GM12874 (cell line): ENCODE data around the gene PGPEP1.

Source experiments
- TF ChIP-seq, protein P1 (sequence below): IDR thresholded peaks from 2 replicates; pipeline ENCODE4 v1.5.1; 2011; ENCODE audit warnings: low read depth, mild to moderate bottlenecking, control low read depth, low read length, moderate library complexity; ENCODE audit not compliant: insufficient read depth

The PGPEP1 gene

DNA sequence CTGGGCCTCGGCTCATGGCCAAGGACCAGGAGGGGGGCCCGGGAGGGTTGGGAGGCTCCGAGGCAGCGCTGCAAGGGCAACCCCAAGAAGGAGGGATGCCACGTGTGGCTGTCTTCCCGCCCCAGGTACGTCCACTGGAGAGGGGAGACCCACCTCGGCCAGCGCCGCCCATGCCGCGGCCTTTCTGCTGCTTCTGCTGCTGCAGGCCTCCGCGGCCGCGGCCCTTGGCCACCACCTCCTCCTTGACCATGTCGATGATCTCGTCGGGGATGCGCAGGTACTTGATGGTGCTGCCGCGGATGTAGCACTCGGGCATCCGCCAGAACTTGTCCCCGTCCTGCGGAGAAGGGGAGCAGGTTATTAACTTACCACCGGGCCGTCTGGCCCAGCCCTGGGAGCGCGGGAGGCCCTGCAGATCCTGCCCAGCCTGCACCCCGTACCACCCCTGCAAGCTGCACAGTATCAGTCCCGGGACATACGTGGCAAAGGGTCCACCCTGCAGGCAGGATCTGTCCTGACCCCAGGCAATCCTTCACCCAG lies 30.8 kb upstream of the PGPEP1 start:
- TF ChIP-seq, protein P1, sequence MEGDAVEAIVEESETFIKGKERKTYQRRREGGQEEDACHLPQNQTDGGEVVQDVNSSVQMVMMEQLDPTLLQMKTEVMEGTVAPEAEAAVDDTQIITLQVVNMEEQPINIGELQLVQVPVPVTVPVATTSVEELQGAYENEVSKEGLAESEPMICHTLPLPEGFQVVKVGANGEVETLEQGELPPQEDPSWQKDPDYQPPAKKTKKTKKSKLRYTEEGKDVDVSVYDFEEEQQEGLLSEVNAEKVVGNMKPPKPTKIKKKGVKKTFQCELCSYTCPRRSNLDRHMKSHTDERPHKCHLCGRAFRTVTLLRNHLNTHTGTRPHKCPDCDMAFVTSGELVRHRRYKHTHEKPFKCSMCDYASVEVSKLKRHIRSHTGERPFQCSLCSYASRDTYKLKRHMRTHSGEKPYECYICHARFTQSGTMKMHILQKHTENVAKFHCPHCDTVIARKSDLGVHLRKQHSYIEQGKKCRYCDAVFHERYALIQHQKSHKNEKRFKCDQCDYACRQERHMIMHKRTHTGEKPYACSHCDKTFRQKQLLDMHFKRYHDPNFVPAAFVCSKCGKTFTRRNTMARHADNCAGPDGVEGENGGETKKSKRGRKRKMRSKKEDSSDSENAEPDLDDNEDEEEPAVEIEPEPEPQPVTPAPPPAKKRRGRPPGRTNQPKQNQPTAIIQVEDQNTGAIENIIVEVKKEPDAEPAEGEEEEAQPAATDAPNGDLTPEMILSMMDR, result no peak

DNA sequence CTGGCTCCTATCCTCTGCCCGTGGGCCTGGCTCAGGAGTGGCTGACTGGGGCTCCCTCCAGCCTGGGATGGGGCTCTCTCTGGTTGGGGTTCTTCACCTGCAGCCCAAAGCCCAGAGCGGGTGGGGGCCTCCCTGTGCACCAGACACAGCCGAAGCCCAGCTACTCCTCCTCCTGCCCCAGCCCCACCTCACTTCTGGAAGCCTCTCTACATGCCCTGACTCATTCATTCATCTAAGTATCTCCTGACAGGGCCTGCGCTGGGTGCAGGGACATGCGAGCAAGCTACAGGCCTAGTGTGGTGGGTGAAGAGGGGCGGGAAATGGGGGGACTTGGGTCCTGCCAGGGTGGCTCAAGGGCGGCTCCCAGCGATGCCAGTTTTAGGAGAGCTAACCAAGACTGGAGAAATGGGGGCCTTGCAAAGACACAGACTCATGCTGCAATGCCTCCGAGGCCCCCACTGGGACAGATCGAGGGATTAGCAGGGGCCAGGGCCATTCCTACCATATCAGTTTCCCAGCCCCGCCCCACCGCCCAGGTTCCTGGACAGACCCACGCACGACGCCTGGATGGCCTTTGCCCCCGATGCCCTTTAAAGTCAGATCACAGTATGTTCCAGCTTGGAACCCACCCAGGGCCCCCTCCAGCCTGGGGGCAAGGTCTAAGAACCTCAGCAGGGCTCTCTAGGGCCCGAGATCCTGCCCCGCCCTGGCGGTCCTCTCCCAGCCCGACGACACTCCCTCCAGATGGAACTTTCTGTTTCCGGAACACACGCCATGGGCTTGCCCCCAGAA lies 30.1 kb upstream of the PGPEP1 start:
- TF ChIP-seq, protein P1, result no peak

DNA sequence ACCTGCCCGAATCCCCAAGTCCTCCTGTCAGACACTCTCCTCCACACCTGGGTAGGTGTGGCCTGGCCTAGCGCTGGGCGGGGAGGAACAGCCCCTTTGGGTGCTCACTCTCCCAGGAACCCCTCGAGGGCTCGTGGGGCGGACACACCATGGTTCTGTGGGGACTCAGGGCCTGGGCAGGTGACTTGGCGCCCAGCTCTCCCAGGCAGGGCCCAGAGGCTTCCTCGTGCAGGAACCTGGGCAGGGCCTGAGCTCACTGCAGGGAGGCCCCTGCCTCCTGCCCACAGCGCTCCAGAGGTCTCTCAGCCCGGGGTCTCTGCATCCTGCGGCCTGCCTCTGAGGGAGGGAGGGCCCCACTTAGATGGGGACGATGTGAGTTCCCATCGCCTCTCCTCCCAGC lies 29.4 kb upstream of the PGPEP1 start:
- TF ChIP-seq, protein P1, result no peak

DNA sequence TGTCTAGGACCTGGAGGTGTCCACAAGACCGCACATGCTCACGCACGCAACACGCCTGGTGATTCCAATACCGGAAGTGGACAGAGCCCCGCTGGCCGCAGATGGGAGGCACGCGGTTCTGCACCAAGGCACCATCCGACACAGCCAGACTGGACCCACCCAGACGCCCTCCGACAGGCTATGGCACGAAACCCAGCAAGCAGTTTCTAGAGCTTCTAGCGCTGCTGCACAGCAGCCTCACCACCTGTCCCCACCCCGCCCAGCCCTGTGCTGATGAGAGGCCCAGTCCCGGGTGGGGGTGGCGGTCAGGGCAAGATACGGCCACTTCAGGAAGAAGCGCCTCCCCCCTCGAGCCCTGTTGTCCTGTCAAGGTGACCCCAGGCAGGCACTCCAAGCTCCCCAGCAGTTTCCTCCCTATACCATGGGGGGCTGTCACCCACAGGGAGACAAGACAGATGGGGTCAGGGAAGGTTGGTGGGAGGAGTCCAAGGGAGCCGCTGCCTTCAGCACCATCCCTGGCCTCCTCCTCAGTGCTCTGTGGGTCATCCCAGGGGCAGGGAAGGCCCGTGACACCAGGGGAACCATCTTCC lies 28.8 kb upstream of the PGPEP1 start:
- TF ChIP-seq, protein P1, result no peak

DNA sequence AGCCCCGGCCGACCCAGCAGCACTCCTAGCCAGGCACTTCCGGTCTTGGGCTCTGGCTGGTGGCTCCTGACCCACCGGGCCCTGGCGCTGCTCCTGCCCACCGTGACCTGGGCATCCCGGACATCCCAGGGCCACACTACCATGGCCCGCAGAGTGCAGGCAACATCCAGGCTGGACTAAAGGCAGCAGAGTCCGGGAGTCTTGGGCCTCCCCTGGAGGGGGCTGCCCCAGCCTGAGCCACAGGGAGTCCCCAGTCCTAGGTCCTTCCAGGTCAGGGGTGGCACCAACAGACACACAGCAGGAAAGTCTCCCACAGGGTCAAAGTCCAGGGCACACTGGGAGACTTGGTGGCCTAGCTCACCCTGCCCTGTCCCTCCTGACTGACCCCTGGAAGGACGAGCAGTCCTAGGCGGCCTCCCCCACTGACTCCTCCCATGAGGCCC lies 28.3 kb upstream of the PGPEP1 start:
- TF ChIP-seq, protein P1, result no peak

DNA sequence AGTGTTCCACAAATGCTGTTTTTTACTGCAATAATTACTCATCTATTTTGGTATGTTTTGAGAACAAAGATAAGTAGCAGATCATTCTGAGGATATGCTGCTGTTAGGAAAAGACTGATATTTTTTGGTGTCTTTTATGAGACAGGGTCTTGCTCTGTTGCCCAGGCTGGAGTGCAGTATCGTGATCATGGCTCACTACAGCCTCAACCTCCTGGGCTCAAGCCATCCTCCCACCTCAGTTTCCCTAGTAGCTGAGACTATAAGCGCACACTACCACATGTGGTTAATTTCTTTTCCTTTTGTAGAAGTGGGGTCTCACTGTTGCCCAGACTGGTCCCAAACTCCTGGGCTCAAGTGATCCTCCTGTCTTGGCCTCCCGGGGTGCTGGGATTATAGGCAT lies 27.0 kb upstream of the PGPEP1 start:
- TF ChIP-seq, protein P1, result no peak

DNA sequence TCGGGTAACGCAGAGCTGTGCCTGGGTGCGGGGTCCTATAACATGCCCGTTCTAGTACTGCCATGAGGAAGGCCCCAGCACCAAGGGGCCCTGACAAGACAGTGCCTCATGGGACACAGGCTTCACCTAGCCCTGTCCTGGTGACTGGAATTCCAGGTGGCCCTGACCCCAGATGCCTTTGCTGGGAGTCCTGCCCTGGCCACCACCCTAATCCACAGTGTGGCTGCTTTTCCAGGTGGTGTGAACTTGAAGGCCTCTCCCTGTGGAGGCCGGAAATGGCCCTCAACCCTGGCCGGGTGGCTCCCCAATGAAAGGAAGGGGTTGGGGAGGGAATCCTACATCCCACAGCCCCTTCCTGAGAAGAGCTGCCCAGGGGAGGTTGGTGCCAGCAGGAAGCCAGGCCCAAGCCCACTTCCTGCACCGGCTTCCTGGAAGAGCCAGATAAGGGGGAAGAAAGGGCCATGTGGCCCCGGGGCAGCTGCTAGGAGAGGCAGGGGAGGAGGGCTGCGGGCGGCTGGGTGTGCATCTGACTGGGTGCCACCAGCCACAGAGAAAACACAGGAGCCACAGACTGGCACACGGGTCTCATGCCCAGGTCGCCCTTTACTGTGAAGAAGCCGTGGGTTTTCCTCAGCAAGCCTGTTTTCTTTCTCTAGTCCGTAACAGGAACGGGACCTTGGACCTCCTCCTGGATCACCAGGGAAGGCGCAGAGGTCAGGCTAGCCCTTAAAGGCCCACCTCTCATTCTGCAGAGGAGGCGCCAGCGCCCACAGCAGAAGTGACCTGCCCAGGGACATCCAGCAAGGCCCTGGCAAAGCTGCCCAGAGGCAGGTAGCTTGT lies 22.2 kb upstream of the PGPEP1 start:
- TF ChIP-seq, protein P1, result no peak
